Activated naive CD4-positive, alpha-beta T cell treated with anti-CD3 and anti-CD28 coated beads, Interleukin-2, amount 10 ng/mL, durations not matched to agents 7 days and 5 days (primary cell): ENCODE data around the gene PPME1.

Experiments
- CTCF ChIA-PET: fragments of 350-600 bp; sonication (Branson Sonifier 250); formaldehyde crosslinking; loops from one replicate; lab custom pipeline; 2021; ENCODE audit warnings: antibody characterized with exemption; lab: Charles Lee
- DNase-seq: peaks from one replicate; pipeline ENCODE4 v3.0.0-alpha.2; 2020
- H3K27ac Mint-ChIP-seq: one replicate; pipeline ENCODE4 v1.8.0; 2021; ENCODE audit warnings: mild to moderate bottlenecking, moderate library complexity, mixed read lengths
- H3K27me3 Mint-ChIP-seq: one replicate; pipeline ENCODE4 v1.8.0; 2021; ENCODE audit warnings: mild to moderate bottlenecking, mixed read lengths
- H3K36me3 Mint-ChIP-seq: one replicate; pipeline ENCODE4 v1.8.0; 2021; ENCODE audit warnings: mixed read lengths
- H3K4me1 Mint-ChIP-seq: one replicate; pipeline ENCODE4 v1.8.0; 2021; ENCODE audit warnings: mixed read lengths
- H3K4me3 Mint-ChIP-seq: one replicate; pipeline ENCODE4 v1.8.0; 2021; ENCODE audit warnings: mild to moderate bottlenecking, moderate library complexity, mixed read lengths
- H3K9me3 Mint-ChIP-seq: one replicate; pipeline ENCODE4 v1.8.0; 2021; ENCODE audit warnings: mixed read lengths

PPME1 gene

DNA sequence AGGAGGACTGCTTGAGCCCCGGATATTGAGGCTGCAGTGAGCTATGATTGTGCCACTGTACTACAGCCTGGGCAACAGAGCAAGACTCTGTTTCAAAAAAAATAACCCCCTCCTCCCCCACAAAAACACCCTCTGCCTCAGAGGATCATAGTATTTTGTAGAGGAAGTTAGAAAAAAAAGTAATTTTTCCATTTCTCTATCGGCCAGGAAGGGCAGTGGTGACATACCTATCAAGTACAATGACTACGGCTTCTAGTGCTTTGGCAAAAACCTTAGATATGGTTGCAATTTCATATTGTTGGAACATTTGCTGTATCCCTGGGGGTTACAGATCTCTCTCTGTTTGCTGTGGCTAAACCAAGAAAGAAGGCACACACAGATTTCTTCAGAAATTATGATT lies 29.2 kb upstream of the PPME1 start:
- Mint-ChIP-seq H3K4me1 (no peaks in the 10 kb centered on the region), H3K4me3 (no peak overlapping the region), H3K36me3 (peaks cover 12% of the 10 kb centered on the region), H3K27ac (no peak overlapping the region), H3K27me3 (no peaks in the 10 kb centered on the region), H3K9me3 (no peaks in the 10 kb centered on the region)
- DNase-seq, result no peak
- CTCF ChIA-PET, result interaction anchor here (0.6 kb wide), 1 partner anchor 9 kb away, joined by 3 read pairs; no protein-coding TSS in a partner anchor

DNA sequence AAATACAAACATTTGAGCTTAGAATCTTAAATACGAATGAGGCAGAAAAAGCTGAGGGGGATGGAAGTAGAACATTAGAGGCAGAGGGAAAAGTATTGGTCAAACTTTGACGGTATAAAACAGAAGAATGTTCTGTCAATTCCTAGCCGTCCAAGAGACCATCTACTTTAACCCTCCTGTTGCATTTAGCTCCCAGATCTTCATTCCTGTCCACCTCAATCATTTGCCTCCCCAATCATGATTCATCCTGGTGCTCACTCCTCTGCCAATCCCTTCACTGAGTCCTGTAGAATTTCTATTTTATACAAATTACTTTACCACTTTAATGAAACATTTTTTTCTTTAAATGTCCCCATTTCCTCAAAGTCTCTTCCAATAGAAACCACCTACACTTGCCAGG lies 28.5 kb upstream of the PPME1 start:
- H3K9me3 Mint-ChIP-seq, result no peaks in the 10 kb centered on the region
- no peaks in the 10 kb centered on the region for H3K4me1 Mint-ChIP-seq
- DNase-seq, result no peak
- H3K27ac Mint-ChIP-seq, result no peak overlapping the region
- peaks cover 10% of the 10 kb centered on the region for H3K36me3 Mint-ChIP-seq
- no peak overlapping the region for H3K4me3 Mint-ChIP-seq
- H3K27me3 Mint-ChIP-seq, result no peaks in the 10 kb centered on the region
- CTCF ChIA-PET, result no interaction called here

DNA sequence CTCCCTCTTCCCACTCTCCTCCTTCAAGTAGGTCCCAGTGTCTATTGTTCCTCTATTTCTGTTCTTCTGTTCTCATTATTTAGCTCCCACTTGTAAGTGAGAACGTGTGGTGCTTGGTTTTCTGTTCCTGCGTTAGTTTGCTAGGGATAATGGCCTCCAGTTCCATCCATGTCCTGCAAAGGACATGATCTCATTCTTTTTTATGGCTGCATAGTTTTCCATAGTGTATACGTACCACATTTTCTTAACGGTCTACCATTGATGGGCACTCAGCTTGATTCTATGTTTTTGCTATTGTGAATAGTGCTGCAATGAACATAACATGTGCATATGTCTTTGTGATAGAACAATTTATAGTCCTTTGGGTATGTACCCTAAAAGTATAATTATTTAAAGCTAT lies 26.5 kb upstream of the PPME1 start:
- Mint-ChIP-seq H3K36me3 (peaks cover 3% of the 10 kb centered on the region), H3K4me3 (no peak overlapping the region), H3K27me3 (no peaks in the 10 kb centered on the region), H3K4me1 (no peaks in the 10 kb centered on the region), H3K27ac (no peak overlapping the region), H3K9me3 (no peaks in the 10 kb centered on the region)
- CTCF ChIA-PET, result no interaction called here
- no peak for DNase-seq

DNA sequence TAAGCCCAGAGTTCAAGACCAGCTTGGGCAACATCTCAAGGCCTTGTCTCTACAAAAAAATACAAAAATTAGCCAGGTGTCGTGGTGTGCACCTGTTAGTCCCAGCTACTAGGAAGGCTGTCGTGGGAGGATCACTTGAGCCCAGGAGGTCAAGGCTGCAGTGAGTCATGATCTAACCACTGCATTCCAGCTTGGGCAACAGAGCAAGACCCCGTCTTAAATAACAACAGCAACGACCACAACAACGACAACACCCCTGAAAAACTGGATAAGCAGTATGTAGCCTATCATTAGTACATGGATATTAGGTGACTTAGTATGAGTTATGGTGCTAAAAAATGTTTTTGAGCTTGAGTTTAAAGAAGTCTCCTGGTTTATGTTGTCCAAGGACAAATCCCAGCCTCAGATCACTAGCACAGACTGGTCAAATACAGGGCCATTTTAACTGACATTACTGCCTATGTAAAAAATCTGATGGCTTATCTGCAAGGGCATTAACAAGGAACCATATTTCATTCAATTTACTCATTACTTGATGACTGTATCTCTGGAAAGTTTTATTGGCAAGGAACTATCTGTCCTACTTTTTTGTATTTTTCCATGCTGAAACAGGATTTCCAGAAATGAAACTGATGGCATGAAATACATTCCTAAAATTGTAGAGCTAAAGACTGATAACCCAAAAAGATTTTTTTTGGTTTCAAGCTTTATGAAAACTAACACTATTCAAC lies 23.7 kb upstream of the PPME1 start:
- no peak overlapping the region for H3K27ac Mint-ChIP-seq
- H3K4me3 Mint-ChIP-seq, result no peak overlapping the region
- CTCF ChIA-PET, result no interaction called here
- H3K27me3 Mint-ChIP-seq, result no peaks in the 10 kb centered on the region
- H3K9me3 Mint-ChIP-seq, result no peaks in the 10 kb centered on the region
- no peaks in the 10 kb centered on the region for H3K4me1 Mint-ChIP-seq
- H3K36me3 Mint-ChIP-seq, result peaks cover 8% of the 10 kb centered on the region
- no peak for DNase-seq

DNA sequence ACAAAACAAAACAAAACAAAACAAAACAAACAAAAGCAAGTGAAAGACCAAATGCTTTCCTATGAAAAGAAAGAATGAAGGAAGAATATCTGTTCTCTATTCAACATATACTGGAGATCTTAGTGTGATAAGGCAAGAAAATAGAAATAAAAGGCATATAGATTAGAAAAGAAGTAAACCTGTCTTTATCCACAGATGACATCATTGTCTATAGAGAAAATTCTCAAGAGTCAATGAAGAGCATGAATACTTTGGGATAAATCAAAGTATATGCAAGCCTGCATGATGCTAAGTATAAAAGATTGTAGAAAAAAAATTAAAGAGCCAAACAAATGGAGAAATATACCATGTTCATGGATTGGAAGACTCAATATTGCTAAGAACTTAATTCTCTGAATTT lies 17.9 kb upstream of the PPME1 start:
- no peak for DNase-seq
- no peaks in the 10 kb centered on the region for H3K9me3 Mint-ChIP-seq
- H3K27ac Mint-ChIP-seq, result no peak overlapping the region
- no peaks in the 10 kb centered on the region for H3K4me1 Mint-ChIP-seq
- peaks cover 23% of the 10 kb centered on the region for H3K36me3 Mint-ChIP-seq
- H3K4me3 Mint-ChIP-seq, result no peak overlapping the region
- CTCF ChIA-PET, result no interaction called here
- no peaks in the 10 kb centered on the region for H3K27me3 Mint-ChIP-seq

DNA sequence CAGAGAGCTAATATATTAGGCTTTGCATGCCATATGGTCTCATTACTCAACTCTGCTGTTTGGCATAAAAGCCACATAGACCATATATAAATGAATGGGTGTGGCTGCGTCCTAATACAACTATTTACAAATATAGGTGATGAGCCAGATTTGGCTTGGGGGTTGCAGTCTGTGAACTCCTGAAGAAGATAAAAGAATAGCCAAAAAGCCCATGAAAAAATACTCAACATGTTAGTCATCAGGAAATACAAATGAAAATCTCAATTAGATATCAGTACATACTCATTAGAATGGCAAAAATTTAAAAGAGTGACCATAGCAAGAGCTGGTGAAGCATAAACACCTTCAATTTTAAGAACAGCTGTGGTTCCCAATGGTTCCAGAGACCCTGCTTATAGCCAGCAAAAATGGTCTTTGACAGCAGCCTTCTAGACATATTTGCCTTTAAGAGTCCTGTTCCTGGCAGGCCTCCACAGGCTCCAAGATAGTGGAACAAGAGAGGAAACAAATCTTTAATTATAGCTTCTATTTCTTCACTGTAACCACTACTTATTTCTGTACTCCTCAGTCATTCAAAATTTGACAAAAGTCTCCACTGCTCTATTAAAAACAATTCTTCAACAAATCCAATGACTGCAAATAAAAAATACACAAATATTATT lies 16.3 kb upstream of the PPME1 start:
- Mint-ChIP-seq H3K9me3 (no peaks in the 10 kb centered on the region), H3K27ac (no peak overlapping the region)
- CTCF ChIA-PET, result no interaction called here

DNA sequence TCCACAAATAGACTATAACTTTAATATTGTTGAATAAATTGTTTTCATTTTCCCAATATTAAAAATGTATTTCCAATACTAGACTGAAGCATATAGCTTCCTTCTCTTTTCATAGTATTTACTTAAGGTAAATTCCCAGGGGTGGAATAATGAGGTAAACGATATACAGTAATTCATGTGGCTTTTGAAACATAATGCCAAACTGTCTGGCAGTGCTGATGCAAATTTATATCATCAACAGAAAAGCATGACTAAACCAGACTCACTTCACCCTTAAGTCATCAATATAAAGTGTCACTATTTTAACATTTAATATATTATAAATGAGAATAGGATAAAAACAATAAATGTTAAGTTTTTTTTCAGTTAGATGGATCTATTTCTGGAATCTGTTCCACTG lies 13.9 kb upstream of the PPME1 start:
- H3K36me3 Mint-ChIP-seq, result peaks cover 37% of the 10 kb centered on the region
- no peaks in the 10 kb centered on the region for H3K27me3 Mint-ChIP-seq
- H3K4me3 Mint-ChIP-seq, result no peak overlapping the region
- no peaks in the 10 kb centered on the region for H3K9me3 Mint-ChIP-seq
- CTCF ChIA-PET, result no interaction called here
- H3K4me1 Mint-ChIP-seq, result peaks cover 2% of the 10 kb centered on the region
- DNase-seq, result no peak
- H3K27ac Mint-ChIP-seq, result no peak overlapping the region

More for the DNA sequence above, 16.3 kb upstream of the PPME1 start:
- no peak overlapping the region for H3K4me3 Mint-ChIP-seq
- no peaks in the 10 kb centered on the region for H3K27me3 Mint-ChIP-seq
- H3K4me1 Mint-ChIP-seq, result no peaks in the 10 kb centered on the region
- H3K36me3 Mint-ChIP-seq, result peaks cover 28% of the 10 kb centered on the region
- no peak for DNase-seq

DNA sequence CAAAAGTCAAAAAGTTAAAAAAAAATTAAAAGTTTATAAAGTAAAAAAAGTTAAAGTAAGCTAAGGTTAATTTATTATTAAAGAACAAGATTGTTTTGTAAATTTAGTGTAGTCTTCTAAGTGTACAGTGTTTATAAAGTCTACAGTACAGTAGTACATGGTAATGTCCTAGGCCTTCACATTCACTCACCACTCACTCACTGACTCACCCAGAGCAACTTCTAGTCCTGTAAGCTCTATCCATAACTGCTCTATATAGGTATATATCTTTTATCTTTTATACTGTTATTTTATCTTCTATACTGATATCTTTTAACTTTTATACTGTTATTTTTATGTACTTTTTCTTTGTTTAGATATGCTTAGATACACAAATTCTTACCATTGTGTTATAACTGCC lies 11.4 kb upstream of the PPME1 start:
- peaks cover 2% of the 10 kb centered on the region for H3K4me1 Mint-ChIP-seq
- CTCF ChIA-PET, result interaction anchor here (0.6 kb wide), 1 partner anchor 41 kb away, joined by 3 read pairs; no protein-coding TSS in a partner anchor
- no peak overlapping the region for H3K27ac Mint-ChIP-seq
- no peak overlapping the region for H3K4me3 Mint-ChIP-seq
- H3K36me3 Mint-ChIP-seq, result peaks cover 38% of the 10 kb centered on the region
- no peaks in the 10 kb centered on the region for H3K27me3 Mint-ChIP-seq
- DNase-seq, result no peak
- no peaks in the 10 kb centered on the region for H3K9me3 Mint-ChIP-seq

DNA sequence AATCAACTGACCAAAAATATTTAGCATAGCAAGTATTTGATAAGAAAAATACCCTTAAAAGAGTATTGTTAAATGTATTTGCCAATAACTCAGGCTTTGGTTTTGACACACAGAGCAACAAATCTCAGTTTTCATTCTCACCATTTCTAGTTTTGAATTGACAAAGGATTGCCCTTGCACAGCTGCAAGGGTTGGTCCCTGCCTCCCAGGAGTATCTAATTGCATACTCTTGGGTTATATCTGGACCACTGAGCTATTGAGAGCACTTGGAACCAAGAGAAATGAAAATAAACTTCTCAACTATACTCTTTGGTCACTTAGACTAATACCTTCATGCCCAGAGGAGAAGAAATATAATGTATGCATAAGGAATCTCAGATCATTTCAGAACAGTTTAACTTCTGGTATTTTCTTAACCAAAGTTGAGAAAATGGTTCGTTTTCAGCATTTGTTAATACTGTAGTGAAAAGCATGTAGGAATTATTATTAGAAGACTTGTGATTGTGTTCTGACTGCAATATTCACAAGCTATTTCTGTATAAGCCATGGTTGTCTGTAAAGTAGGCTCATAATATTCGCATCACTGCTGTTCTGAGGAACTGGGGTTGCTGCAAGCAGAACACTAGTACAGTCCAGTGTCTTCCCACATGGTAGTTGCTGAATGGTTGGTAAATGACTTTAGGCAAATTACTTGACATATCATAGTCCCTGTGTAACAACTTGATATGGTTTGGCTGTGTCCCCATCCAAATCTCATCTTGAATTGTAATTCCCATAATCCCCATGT lies 8.2 kb upstream of the PPME1 start:
- Mint-ChIP-seq H3K4me1 (peaks cover 2% of the 10 kb centered on the region), H3K9me3 (no peaks in the 10 kb centered on the region), H3K27me3 (no peaks in the 10 kb centered on the region), H3K27ac (no peak overlapping the region), H3K4me3 (no peak overlapping the region), H3K36me3 (peaks cover 40% of the 10 kb centered on the region)
- CTCF ChIA-PET, result no interaction called here
- no peak for DNase-seq

DNA sequence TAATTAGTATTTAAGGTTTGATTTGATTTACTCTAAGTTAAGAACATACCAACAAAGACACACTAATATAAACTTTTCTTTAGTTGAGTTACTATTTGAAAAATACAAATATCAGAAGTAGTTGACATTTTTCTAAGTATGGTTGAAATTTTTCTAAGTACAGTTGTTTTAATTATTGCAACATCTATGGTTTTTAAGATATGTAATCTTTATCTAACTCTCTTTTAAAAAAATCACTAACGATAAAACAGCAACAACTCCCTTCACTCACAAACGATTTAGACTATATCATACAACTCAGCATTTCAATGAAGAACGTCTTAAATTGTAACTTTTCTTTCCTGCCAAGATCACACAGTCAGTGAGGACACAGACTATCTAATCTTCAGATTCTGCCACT lies 2.3 kb upstream of the PPME1 start:
- Mint-ChIP-seq H3K36me3 (peaks cover 19% of the 10 kb centered on the region), H3K9me3 (no peaks in the 10 kb centered on the region), H3K4me1 (peaks cover 6% of the 10 kb centered on the region), H3K4me3 (no peak overlapping the region), H3K27ac (no peak overlapping the region), H3K27me3 (no peaks in the 10 kb centered on the region)
- CTCF ChIA-PET, result no interaction called here
- no peak for DNase-seq

DNA sequence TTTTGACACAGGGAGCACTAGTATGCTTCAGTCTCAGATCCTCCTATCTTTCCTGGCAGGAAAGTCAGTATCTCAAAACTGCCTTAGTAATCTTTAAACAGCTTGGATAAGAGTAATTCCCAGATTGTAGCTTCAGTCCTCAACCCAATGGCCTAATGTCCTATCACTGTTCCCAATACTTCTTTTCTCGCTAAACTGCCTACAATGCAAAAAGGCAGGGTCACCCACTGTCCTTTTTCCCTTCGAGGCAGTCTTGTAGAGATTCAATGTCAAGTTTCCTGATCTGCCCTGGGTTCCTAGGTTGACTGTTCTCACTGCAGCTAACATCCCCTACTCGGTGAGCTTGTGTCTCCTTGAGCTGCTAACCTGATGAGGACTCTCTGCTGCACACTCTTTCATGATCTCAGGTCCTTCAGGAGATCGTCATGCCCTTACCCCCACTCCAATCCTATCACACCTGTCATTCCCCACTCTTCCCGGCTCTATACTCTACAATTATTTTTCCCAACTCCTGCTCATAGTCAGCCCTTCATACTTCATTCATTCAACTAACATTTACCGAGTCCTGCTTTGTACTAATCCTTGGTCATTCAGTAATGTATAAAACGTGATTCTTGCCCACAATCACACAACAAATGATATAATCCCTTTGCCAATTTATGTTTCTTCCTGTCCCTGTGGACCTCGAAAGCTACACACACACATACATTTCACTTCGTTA lies 1.2 kb upstream of the PPME1 start:
- H3K4me3 Mint-ChIP-seq, result no peak overlapping the region
- no peaks in the 10 kb centered on the region for H3K27me3 Mint-ChIP-seq
- no peak overlapping the region for H3K27ac Mint-ChIP-seq
- no peaks in the 10 kb centered on the region for H3K9me3 Mint-ChIP-seq
- DNase-seq, result no peak
- H3K36me3 Mint-ChIP-seq, result peaks cover 19% of the 10 kb centered on the region
- peaks cover 11% of the 10 kb centered on the region for H3K4me1 Mint-ChIP-seq
- CTCF ChIA-PET, result interaction anchor here (1.3 to 2.7 kb wide), 3 partner anchors 151 to 206 kb away, joined by 4 to 13 read pairs (median 10); no protein-coding TSS in a partner anchor

DNA sequence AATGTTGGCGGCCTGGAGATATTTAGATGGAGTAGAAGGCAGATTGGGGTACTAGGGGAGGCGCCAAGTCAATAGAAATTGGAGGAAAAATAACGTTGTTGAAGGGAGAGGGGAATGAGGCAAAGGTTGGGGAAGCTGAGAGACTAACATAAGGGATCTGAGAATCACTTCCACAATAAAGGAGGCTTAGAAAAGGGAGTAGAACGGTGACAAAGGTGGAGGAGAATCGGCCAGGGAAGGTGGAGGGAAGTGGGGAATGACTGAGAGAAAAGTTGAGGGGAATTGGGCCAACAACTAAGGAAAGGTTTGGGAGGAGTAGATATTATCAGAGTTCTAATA lies 510 bp downstream of the PPME1 start:
- CTCF ChIA-PET, result interaction anchor here (1.1 to 2.7 kb wide), 4 partner anchors 153 to 208 kb away, joined by 4 to 13 read pairs (median 7); no protein-coding TSS in a partner anchor
- no peak for DNase-seq
- H3K9me3 Mint-ChIP-seq, result no peaks in the 10 kb centered on the region

DNA sequence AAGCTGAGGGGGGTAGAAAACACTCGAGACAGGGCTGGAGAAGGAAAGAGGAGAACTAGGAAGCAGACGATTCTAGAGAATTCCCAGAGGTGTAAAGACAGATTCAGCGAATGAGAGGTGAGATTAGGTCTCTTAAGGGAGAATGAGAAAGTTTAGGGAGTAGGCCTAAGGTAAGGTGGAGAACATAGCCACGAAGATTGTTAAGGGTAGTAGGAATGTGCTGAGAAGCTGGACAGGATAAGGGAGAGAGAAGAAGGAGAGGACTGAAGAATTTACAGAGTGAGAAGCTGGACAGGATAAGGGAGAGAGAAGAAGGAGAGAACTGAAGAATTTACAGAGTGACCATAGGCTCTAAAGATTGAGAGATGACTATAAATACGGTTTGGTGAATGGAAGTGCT lies 908 bp downstream of the PPME1 start:
- no peak for DNase-seq
- Mint-ChIP-seq H3K4me1 (peaks cover 11% of the 10 kb centered on the region), H3K27me3 (no peaks in the 10 kb centered on the region), H3K27ac (no peak overlapping the region), H3K36me3 (peaks cover 9% of the 10 kb centered on the region), H3K9me3 (no peaks in the 10 kb centered on the region), H3K4me3 (no peak overlapping the region)
- CTCF ChIA-PET, result interaction anchor here (2.7 kb wide), 1 partner anchor 192 kb away, joined by 13 read pairs; no protein-coding TSS in a partner anchor

More for the DNA sequence above, 510 bp downstream of the PPME1 start:
- Mint-ChIP-seq H3K36me3 (peaks cover 12% of the 10 kb centered on the region), H3K27me3 (no peaks in the 10 kb centered on the region), H3K4me1 (peaks cover 11% of the 10 kb centered on the region), H3K27ac (no peak overlapping the region), H3K4me3 (no peak overlapping the region)

DNA sequence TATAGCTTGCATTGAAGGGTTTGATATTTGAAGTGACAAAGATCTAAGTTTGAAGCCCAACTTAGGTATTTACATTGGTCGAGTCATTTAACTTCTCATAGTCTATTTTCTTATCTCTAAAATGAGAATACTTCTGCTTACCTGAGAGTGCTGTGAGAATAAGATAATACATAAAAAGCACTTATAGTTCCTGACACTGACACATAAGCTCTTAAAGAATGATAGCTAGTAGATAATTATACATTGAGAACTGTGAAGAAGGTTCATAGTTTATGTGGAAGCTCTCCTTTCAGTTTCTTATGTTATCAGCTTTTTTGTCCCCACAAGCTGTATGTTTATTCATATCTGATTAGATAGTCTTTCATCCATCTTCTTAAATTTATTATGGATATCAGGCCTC lies 4.8 kb downstream of the PPME1 start:
- peaks cover 10% of the 10 kb centered on the region for H3K4me1 Mint-ChIP-seq
- H3K36me3 Mint-ChIP-seq, result peaks cover 5% of the 10 kb centered on the region
- no peak overlapping the region for H3K4me3 Mint-ChIP-seq
- DNase-seq, result no peak
- no peak overlapping the region for H3K27ac Mint-ChIP-seq
- H3K27me3 Mint-ChIP-seq, result no peaks in the 10 kb centered on the region
- no peaks in the 10 kb centered on the region for H3K9me3 Mint-ChIP-seq
- CTCF ChIA-PET, result no interaction called here
